ENCODE results near the gene EPHA8.

Gene EPHA8

GRCh38 chr1:22569269-22569668, 6.0 kb downstream of the EPHA8 start:
- DNase-seq, result no peak

DNA sequence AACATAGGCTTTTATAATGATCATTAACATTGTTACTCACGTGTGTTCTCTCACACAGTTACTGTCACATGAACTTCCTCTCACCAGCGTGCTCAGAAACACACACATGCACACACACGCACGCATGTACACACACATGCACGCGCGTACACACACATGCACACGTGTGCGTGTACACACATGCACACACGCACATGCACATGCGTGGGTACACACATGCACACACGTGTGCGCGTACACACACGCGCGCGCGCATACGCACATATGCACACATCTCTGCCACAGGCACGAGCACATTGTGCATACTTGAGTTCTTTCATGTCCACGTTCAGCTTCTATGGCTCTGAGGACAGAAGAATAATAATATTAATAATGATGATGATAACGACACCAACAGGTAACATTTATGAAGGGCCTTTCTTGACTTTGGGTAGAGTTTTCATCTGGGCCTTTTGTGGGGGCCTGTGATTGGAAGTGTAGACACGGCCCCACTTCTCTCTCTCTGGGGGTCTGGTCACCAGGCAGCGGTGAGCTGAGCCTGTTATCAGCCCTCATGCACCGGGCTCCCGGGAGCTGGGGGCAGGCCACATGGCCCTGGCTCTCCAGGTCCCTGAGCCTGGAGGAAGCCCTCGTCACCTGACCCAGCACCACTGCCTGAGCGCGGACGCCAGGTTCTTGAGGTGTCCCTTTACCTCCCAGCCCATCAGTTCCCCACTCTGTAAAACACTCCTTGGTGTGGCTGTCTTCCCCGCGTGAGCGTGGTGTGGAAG, 7.0 kb downstream of the EPHA8 start:
- no peak for DNase-seq

- no peak for DNase-seq
These were observed 9.5 kb downstream of the EPHA8 start for GRCh38 chr1:22572818-22573217.

GRCh38 chr1:22573237-22573636, 9.9 kb downstream of the EPHA8 start:
- DNase-seq, result no peak

DNA sequence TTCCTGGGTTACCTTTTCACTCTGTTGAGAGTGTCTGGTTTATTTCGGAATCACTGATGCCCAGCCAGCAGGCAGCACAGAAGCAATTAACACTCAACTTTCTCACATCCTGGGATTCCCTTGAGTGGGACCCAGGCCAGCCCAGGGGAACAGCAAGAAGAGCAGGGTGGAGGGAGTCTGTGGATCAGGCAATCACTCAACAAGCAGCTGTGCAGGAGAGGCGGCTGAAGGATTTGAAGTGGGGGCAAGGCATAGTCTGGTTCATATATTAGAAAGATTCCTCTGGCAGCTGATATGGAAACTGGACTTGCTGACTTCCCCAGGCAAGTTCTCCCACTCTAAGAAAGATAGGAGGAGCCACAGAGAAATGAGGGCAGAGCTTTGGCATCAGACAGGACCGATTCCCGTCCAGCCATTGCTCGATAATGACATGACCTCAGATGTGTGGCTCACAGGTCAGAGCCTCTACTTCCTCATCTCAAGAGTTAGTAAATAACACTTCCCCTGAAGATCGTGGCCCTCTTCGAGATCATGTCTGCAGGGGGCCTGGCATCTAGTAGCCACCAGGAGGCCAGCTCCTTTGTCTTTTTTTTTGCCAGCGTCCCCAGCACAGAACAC, 12.4 kb downstream of the EPHA8 start:
- no peak for DNase-seq

DNA sequence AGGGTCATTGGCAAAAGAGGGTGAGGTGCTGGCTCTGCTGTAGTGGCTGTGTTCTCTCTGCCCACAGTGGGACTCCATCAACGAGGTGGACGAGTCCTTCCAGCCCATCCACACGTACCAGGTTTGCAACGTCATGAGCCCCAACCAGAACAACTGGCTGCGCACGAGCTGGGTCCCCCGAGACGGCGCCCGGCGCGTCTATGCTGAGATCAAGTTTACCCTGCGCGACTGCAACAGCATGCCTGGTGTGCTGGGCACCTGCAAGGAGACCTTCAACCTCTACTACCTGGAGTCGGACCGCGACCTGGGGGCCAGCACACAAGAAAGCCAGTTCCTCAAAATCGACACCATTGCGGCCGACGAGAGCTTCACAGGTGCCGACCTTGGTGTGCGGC, 12.9 kb downstream of the EPHA8 start:
- DNase-seq, result no peak

GRCh38 chr1:22576617-22577016, 13.3 kb downstream of the EPHA8 start:
- no peak for DNase-seq

GRCh38 chr1:22578732-22579361, 15.6 kb downstream of the EPHA8 start:
- DNase-seq, result no peak

- DNase-seq, result no peak
These were observed 16.4 kb downstream of the EPHA8 start for GRCh38 chr1:22579541-22580155.

DNA sequence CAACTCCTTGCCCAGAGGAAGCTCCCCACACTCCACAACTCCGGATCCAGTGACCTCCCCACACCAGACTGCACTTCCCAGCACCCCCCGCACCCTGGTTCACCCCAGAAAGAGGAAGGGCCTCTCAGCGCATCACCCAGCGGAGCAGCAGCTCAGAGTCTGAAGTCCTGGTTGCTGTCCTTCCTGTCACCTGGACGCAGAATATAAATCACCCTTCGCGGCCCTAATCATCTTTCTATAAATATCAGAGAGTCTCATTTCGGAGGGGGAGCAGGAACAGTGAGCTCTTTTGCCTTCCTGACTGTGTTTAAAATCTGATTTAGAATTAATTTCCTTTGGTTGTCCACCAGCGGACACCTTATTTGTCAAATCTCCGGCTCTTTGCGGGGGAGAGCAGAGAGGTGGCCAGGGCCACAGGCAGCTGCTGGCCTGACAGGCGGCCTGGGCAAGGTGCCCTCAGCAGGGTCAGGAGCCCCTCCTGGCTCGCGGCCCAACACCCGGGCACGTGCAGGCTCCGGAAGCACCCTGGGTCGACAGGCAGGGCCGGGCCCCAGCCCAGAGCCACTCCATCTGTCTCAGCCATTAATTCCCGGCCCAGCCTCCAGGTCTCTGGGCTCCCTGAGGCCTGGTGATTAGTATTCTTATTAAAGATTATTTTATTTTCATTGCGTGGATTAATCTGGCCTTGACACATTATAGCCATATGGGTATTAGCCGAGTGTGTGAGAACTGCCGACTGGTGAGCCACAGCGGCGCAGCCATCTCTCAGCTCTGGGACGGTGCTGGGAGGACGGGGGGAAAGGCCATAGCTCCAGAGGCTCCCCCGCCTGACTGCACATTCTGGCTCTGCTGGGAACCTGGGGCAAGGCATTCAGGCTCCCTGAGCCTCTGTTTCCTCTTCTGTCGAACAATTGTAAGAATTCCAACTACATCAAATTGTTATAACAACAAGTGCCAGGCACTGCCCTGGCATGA, 19.7 kb downstream of the EPHA8 start:
- no peak for DNase-seq

DNA sequence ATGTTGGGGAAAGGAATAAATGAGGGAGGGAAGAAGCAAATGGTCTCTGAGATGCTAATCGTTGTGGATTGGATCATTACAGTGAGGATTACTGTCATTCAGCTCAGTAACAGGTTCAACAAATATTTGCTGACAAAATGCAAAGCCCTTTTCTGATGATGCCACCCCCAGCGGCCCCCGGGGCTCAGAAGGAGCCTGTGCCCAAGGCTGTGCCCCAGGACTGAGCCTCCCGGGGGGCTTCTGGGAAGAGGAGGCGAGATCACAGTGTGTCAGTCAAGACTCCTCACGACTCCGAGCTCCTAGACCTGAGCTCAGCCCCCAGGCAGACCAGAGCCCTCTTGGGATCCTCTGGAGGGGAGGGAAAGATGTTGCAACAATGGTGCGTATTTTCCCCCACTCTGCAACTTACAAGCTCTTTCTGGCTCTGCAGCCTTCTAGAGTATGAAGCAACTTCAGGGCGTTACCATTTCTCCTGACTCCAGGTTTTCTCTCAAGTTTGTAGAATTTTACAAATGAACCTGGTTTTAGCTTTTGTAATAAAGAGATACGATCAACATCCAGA, 20.8 kb downstream of the EPHA8 start:
- DNase-seq, result no peak

DNA sequence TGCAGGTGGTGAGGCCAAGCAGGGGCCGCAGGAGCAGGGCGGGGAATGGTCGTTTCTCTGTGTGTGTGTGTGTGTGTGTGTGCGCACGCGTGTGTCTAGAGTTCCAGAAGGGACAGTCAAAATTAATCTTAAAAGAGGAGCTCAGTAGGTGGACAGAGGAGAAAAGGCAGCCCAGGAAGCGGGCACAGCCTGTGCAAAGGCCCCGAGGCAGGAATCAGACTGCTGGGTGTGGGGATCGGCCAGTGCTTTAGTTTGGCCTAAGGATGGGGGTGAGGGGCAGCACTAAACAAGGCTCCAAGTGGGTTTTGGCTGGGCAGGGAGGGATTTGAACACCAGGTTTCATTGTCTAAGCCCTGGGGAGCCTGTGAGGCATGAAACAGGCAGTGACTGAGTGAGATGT, 21.7 kb downstream of the EPHA8 start:
- DNase-seq, result no peak

DNA sequence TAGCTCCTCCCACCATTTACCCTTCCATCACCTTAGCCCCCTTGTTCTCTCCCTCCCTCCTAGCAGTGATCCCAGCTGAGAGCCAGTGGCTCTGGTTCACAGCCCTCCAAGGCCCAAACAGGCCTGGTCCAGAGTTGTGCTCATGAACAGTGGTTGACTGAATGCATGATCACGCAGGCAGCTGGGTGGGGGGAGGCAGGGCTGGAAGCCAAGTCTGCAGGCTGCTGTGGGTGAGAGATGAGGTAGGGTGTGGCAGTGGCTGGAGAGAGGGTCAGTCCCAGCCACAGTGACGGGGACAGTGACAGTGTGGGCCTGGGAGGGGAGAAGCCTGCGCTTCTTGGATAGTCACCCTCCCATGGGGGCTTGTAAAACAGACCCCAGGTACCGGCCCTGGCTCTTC, 22.2 kb downstream of the EPHA8 start:
- no peak for DNase-seq

DNA sequence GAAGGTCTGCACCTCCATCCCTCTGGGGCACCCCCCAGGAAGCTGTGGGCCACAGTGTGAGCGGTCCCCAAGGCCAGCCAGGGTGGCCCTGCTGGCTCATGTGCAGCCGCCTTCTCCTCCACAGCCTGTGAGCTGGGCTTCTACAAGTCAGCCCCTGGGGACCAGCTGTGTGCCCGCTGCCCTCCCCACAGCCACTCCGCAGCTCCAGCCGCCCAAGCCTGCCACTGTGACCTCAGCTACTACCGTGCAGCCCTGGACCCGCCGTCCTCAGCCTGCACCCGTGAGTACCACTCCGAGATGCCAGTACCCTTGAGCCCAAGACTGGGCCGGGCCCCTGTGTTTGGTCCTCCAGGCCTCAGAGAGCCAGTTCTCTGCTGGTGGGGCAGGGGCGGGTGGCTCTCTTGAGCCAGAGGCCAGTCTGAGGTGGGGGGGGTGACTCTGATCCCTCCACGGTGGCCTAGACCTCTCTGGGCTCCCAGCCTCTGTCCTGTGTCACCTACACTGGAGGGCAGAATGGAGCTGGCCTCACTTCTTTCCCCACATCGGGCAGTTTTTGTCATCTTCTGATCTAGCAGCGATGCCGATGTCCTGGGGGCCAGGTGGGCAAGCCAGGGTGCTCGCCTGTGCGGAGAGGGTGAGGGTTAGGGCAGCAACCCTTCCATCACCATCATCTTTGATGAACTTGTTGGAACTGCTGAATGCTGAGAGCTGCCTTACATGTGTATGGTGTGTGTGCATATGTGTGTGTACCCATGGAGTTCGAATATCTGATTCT, 23.3 kb downstream of the EPHA8 start:
- DNase-seq, result no peak

GRCh38 chr1:22587247-22587646, 24.0 kb downstream of the EPHA8 start:
- no peak for DNase-seq

- DNase-seq, result no peak
These were observed 25.7 kb downstream of the EPHA8 start for GRCh38 chr1:22588899-22589422.

DNA sequence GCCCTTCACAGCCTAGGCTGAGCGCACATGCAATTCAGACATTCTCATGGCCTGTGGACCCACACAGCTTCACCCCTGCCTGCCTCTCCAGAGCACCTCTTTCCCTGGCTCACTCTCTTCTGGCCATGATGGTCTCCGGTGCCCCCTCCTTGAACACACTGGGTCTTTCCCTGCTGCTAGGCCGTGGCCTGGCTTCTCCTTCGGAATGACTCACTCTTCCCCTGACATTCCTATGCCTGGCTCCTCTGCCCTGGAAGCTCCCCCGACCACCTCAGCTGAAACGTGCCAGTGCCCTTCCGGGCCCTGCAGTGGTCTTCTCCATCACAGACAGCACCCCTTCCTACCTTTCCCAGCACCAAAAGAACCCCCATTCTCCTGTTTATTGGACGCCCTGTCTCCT, 28.3 kb downstream of the EPHA8 start:
- no peak for DNase-seq

- DNase-seq, result no peak
These were observed 28.8 kb downstream of the EPHA8 start for GRCh38 chr1:22592051-22592450.

DNA sequence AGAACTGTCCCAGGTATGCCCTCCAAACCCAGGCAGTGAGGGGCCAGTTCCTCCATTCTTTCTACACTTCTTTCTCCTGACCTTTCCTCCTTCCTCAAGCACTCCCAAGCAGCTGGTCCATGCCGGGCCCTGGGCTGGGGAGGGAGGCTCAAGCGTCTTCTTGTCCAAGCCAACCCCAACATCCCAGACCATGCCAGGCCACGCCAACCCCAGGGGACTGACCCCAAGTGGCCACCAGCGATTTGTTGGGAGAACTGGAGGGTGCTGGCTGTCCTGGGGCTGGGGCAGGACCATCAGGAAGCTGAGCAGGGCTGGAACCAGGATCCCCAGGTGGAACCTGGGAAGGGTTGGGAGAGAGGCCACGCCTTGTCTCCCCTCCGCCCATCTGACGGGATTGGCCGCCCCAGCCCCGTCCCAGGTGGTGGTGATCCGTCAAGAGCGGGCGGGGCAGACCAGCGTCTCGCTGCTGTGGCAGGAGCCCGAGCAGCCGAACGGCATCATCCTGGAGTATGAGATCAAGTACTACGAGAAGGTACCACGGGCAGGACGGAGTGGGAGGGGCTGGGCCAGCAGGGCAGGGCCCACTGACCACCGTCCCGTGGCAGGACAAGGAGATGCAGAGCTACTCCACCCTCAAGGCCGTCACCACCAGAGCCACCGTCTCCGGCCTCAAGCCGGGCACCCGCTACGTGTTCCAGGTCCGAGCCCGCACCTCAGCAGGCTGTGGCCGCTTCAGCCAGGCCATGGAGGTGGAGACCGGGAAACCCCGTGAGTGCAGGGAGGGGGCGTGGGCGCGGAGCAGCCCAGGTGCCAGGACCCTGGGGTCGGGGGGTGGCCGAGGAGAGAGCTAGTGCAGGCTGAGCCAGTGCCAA, 29.9 kb downstream of the EPHA8 start:
- no peak for DNase-seq

- no peak for DNase-seq
These were observed 31.1 kb downstream of the EPHA8 start for GRCh38 chr1:22594396-22594795.

Data from fibroblast of upper back skin (primary cell).